GM19468 (cell line): ENCODE results near the gene CDC27.
"Not testable (repeated sequence)": the region's sequence is repeated elsewhere in the genome, so short reads cannot be mapped to it uniquely, and the experiment has no call there.

ENCODE experiments used
- ATAC-seq: cut with Tn5 transposase; IDR thresholded peaks from one replicate; pipeline ENCODE4 v1.9.1; 2021; ENCODE audit warnings: mild to moderate bottlenecking, moderate library complexity, moderate number of reproducible peaks; ENCODE audit not compliant: unreplicated experiment; ENCODE audit errors: extremely low read depth

Gene CDC27

DNA sequence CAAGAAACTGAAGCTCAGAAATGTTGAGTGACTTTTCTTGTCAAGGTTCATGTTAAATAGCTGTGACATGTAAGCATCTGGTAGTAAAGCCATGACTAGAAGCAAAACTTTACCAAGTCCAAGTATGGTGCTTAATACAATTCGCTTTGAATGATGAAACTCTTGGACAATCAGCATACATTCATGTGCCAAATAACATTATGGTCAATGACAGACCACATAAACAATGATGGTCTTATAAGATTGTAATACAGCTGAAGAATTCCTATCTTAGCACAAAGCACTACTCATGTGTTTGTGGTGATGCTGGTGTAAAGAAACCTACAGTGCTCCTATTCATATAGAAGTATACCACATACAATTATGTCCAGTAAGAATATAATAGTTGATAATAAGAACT is 112.9 kb downstream of the CDC27 start:
- no peak for ATAC-seq

DNA sequence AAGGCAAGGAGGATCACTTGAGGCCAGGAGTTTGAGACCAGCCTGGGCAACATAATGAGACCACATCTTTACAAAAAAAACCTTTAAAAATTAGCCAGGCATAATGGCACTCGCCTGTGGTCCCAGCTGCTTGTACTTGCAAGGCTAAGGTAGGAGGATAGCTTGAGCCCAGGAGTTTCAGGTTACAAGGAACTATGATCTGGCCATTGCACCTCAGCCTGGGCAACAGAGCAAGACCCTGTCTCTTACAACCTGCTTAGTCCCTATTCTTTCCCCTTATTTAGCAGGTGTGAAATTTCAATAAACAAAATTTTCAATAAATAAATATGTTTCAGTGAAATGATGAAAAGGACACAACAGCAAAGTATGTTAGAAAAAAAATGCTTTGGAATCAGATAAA is 114.7 kb downstream of the CDC27 start:
- ATAC-seq, result not testable (repeated sequence)

DNA sequence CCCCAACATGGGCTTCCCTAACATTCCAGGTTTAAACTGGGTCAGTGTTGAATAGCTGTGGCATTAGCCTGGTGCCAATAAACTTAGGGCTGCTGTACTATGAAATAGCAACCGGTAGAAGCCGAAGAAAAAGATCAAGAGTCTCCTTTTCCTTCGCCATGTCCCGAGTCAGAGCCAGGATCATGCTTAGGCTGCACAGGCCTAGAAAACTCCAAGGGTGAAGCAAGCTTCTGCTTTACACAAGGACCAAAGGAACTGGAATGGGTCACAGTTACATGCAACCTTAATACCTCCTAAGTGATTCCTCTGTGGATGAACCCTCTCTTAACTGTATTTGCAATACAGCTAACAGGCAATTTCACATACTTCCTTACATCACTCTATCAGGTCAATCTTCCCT is 115.5 kb downstream of the CDC27 start:
- ATAC-seq, result not testable (repeated sequence)

DNA sequence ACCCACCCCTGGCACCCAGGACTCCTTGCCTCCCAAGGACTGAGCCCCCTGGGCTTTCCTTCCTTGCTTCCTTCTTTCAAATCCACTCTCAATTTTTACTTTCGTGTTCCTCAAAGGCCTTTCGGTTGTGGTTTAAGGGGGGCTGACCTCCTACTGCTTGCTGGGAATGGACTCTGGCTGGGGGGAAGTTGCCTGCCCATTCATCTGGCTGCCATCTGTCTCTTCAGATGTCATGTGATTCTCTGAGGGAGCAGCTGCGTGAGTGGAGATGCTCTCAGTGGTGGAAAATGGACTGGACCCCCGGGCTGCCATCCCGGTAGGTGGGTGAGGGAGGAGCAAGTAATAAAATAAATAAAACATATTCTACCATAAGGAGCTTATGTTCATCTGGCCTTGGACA is 116.2 kb downstream of the CDC27 start:
- ATAC-seq, result no peak

DNA sequence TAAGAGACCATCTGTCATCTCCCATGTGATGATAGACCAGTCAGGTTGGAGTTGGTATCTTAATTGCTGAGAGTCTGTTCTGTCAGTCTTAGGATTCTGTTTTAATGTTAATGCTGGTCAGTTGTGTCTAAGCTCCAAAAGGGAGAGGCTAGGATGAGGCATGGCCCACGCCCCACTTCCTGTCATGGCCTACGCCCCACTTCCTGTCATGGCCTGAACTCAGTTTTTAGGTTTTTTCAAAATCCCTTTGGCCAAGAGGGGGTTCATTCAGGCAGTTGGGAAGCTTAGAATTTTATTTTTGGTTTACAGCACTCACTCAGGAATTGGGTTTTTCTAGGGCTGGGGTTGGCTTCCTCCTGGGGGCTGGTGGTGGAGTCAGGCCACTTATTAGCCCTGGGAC is 117.9 kb downstream of the CDC27 start:
- not testable (repeated sequence) for ATAC-seq

DNA sequence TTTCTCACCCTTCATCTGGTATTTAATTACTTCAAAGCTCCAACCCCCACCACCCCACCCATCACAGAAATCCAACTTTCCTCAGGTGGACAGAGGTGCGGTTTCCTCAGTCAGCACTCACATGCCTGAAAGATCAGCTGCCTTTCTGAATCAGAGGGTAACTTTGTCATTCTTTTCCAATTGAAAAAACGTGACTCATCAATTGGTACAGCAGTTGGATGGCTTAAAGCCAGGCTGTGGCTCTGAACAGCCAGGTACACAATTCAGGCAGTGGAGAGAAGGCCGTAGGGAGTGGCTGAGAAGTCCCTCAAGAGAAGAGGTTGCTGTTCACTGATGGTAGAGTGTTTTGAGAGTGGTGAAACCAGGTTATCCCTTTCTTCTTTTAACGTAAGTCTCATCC is 118.8 kb downstream of the CDC27 start:
- ATAC-seq, result not testable (repeated sequence)
